ENCODE measurements around the gene TNFRSF8.
"Not testable (repeated sequence)": the region's sequence is repeated elsewhere in the genome, so short reads cannot be mapped to it uniquely, and the experiment has no call there.

The TNFRSF8 gene

DNA sequence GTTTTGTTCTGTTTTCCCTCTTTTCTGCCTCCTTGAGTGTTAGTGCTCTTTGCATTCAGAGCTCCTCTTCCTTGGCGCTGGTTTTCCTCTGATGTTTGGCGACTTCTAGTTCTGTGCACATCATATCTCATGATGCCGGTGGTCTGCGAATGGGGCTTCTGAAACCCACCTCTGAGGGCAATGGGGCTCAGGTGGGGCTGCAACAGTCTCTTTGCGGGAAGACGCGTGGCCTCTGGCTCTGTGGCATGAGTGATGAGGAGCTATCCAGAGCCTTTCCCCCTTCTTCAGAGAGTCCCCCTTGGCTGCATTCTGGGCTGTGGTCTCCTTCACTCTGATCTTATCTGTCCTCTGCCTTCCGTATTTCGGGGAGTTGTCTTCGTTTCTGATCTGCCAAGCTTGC, 39.0 kb downstream of the TNFRSF8 start:
- Mint-ChIP-seq H3K36me3 (ENCODE audit: low read depth) (no peaks in the 10 kb centered on the region), H3K9me3 (peaks cover 5% of the 10 kb centered on the region), H3K4me3 (no peak overlapping the region), H3K4me1 (peaks cover 7% of the 10 kb centered on the region), H3K27me3 (ENCODE audit: low read depth, poor library complexity) (peaks cover 13% of the 10 kb centered on the region), H3K27ac (no peak overlapping the region)
- DNase-seq, result no peak
- TF ChIP-seq, protein P1, sequence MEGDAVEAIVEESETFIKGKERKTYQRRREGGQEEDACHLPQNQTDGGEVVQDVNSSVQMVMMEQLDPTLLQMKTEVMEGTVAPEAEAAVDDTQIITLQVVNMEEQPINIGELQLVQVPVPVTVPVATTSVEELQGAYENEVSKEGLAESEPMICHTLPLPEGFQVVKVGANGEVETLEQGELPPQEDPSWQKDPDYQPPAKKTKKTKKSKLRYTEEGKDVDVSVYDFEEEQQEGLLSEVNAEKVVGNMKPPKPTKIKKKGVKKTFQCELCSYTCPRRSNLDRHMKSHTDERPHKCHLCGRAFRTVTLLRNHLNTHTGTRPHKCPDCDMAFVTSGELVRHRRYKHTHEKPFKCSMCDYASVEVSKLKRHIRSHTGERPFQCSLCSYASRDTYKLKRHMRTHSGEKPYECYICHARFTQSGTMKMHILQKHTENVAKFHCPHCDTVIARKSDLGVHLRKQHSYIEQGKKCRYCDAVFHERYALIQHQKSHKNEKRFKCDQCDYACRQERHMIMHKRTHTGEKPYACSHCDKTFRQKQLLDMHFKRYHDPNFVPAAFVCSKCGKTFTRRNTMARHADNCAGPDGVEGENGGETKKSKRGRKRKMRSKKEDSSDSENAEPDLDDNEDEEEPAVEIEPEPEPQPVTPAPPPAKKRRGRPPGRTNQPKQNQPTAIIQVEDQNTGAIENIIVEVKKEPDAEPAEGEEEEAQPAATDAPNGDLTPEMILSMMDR (IDR thresholded peaks at IDR 0.05), result no peak

DNA sequence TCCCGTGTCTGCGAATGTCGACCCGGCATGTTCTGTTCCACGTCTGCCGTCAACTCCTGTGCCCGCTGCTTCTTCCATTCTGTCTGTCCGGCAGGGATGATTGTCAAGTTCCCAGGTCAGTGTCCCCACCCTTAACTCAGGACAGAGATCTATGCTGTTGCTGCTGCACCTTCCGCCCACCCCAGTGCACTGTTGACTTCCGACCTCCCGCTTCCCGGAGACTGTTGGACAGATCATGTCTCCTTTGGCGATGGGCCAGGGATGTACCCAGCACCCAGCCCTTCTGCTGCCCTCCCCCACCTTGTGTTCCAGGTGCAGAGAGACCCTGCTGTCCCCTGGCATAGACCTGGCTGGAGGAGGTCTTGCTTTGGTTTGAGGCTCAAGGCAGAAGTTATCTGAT, 41.3 kb downstream of the TNFRSF8 start:
- peaks cover 13% of the 10 kb centered on the region for H3K27me3 Mint-ChIP-seq (ENCODE audit: low read depth, poor library complexity)
- no peaks in the 10 kb centered on the region for H3K9me3 Mint-ChIP-seq
- H3K36me3 Mint-ChIP-seq (ENCODE audit: low read depth), result no peaks in the 10 kb centered on the region
- H3K27ac Mint-ChIP-seq, result no peak overlapping the region
- DNase-seq, result no peak
- H3K4me3 Mint-ChIP-seq, result no peak overlapping the region
- TF ChIP-seq, protein P1 (IDR thresholded peaks at IDR 0.05), result no peak
- H3K4me1 Mint-ChIP-seq, result peaks cover 7% of the 10 kb centered on the region

DNA sequence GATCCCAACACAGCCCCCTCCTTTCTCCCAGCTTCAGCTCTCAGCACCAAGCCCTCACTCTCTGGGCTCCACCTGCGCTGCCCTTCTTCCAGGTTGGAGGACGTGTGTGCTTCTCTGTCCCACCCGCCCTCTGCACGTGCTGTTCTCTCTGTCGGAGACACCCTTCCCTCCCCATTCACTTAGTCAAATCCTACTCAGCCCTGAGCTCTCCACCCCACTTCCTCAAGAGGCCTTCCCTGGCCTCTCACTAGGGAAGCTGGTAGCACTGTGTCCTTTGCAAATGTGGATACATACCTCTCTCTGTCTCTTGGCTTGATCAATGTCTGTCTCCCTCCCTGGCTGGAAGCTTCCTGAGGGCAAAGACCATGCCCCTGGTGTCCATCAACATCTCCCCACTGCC, 43.0 kb downstream of the TNFRSF8 start:
- H3K36me3 Mint-ChIP-seq (ENCODE audit: low read depth), result no peaks in the 10 kb centered on the region
- TF ChIP-seq, protein P1 (IDR thresholded peaks at IDR 0.05), result no peak
- H3K27ac Mint-ChIP-seq, result no peak overlapping the region
- H3K27me3 Mint-ChIP-seq (ENCODE audit: low read depth, poor library complexity), result peaks cover 7% of the 10 kb centered on the region
- no peak overlapping the region for H3K4me3 Mint-ChIP-seq
- no peaks in the 10 kb centered on the region for H3K9me3 Mint-ChIP-seq
- H3K4me1 Mint-ChIP-seq, result peaks cover 7% of the 10 kb centered on the region
- DNase-seq, result no peak

DNA sequence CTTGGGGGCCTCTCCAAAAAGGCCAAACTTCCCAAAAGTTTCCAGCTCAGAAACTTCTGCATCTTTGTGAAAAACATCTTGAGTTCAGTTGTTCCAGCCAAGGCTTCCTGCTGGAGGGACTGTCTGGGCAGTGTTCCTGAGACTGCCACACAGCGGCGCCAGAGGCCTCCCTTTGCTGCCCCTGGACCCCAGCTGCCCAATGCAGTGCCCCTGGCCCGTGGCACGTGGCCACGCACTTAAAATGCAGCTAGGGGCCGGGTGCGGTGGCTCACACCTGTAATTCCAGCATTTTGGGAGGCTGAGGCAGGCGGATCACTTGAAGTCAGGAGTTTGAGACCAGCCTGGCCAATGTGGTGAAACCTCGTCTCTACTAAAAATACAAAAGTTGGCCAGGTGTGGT, 43.8 kb downstream of the TNFRSF8 start:
- not testable (repeated sequence) for H3K27me3 Mint-ChIP-seq (ENCODE audit: low read depth, poor library complexity); H3K4me1 Mint-ChIP-seq; H3K36me3 Mint-ChIP-seq (ENCODE audit: low read depth); H3K9me3 Mint-ChIP-seq; H3K27ac Mint-ChIP-seq; H3K4me3 Mint-ChIP-seq
- TF ChIP-seq, protein P1 (IDR thresholded peaks at IDR 0.05), result peak; percentile 38
- DNase-seq, result peak; percentile 24

DNA sequence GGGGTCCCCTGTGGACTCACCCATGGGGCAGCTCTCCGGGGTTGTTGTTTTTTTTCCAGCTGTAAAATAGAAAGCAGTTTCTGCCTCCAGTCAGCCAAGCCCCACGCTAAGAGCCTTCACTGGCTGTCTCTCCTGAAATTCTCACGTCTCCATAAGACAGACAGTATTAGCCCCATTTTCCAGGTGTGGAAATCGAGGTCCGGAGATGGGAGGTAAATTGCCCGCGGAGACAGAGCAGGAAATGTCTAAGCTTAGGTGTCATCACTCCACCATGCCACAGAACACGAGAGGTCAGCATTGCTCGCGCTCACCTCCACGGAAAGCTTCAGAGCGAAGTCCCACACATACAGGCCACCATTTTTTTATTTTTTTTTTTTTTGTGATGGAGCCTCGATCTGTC, 44.6 kb downstream of the TNFRSF8 start:
- TF ChIP-seq, protein P1 (IDR thresholded peaks at IDR 0.05), result no peak
- Mint-ChIP-seq H3K36me3 (ENCODE audit: low read depth) (no peaks in the 10 kb centered on the region), H3K4me3 (no peak overlapping the region), H3K9me3 (no peaks in the 10 kb centered on the region), H3K4me1 (peaks cover 7% of the 10 kb centered on the region), H3K27me3 (ENCODE audit: low read depth, poor library complexity) (peaks cover 5% of the 10 kb centered on the region), H3K27ac (no peak overlapping the region)
- DNase-seq, result no peak

DNA sequence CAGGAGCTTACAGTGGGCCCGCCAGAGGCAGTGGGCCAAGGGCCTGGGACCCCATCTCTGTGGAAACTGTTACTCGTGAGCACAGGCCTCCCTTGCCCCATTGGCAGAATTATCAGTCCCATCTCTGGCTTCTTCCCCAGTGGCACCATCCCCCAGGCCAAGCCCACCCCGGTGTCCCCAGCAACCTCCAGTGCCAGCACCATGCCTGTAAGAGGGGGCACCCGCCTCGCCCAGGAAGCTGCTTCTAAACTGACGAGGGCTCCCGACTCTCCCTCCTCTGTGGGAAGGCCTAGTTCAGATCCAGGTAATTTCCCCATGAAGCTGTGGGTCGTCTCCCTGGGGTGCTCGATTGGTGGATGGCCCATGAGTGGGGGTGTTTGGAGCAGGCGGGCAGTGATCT, 46.8 kb downstream of the TNFRSF8 start:
- no peak overlapping the region for H3K27ac Mint-ChIP-seq
- H3K4me1 Mint-ChIP-seq, result no peaks in the 10 kb centered on the region
- DNase-seq, result no peak
- H3K27me3 Mint-ChIP-seq (ENCODE audit: low read depth, poor library complexity), result peaks cover 15% of the 10 kb centered on the region
- no peaks in the 10 kb centered on the region for H3K9me3 Mint-ChIP-seq
- H3K36me3 Mint-ChIP-seq (ENCODE audit: low read depth), result no peaks in the 10 kb centered on the region
- TF ChIP-seq, protein P1 (IDR thresholded peaks at IDR 0.05), result no peak
- H3K4me3 Mint-ChIP-seq, result no peak overlapping the region
